HEK293 (cell line): ENCODE results near the gene INTS1.

ENCODE experiments used
- CTCF ChIA-PET: fragments of 350-600 bp; formaldehyde crosslinking; extraction: SDS; loops from one replicate; lab custom pipeline; 2021; ENCODE audit warnings: antibody characterized with exemption; lab: Yijun Ruan, JAX
- POLR2A ChIA-PET: fragments of 300-600 bp; formaldehyde crosslinking; extraction: SDS; loops from one replicate; lab custom pipeline; 2020; ENCODE audit warnings: antibody characterized with exemption, inconsistent platforms; lab: Yijun Ruan, JAX
- H3K27ac ChIP-seq: fragments of 200-500 bp; sonication (Bioruptor generic); 2 replicates; pipeline ENCODE4 v1.5.1; 2014; ENCODE audit warnings: low read depth, low read length, control low read depth, inconsistent platforms; ENCODE audit errors: extremely low read depth
- H3K36me3 ChIP-seq, 2 experiments: fragments of 200-500 bp in 1 of 2; sonication (Bioruptor generic) in 1 of 2; 1 replicate in 1 of 2; 2 replicates in 1 of 2; pipeline ENCODE4 v1.5.1; 2014 to 2017; ENCODE audit warnings: inconsistent platforms in 2 of 2, low read length in 2 of 2; ENCODE audit not compliant: control insufficient read depth in 2 of 2, insufficient read depth in 1 of 2
- H3K4me1 ChIP-seq: fragments of 200-500 bp; sonication (Bioruptor generic); 2 replicates; pipeline ENCODE4 v1.5.1; 2014; ENCODE audit warnings: mild to moderate bottlenecking, low read length, inconsistent platforms; ENCODE audit not compliant: control insufficient read depth, insufficient read depth
- H3K4me3 ChIP-seq: 2 replicates; pipeline ENCODE4 v1.5.1; 2011; ENCODE audit warnings: low read depth, mild to moderate bottlenecking, control low read depth, low read length, moderate library complexity
- H3K9me3 ChIP-seq: fragments of 200-500 bp; sonication (Bioruptor generic); 2 replicates; pipeline ENCODE4 v1.5.1; 2014; ENCODE audit warnings: low read depth, low read length, inconsistent platforms; ENCODE audit not compliant: control insufficient read depth, insufficient read depth
- EGR2 ChIP-seq: fragments of 450-650 bp; formaldehyde crosslinking; IDR thresholded peaks from 2 replicates; pipeline ENCODE4 v1.5.1; 2016; ENCODE audit warnings: low read depth, missing biosample characterization, missing genetic modification characterization
- GFI1B ChIP-seq: fragments of 450-650 bp; formaldehyde crosslinking; IDR thresholded peaks from 2 replicates; pipeline ENCODE4 v1.5.1; 2016; ENCODE audit warnings: missing biosample characterization, missing genetic modification characterization
- GLIS2 ChIP-seq: fragments of 450-650 bp; formaldehyde crosslinking; IDR thresholded peaks from 2 replicates; pipeline ENCODE4 v1.5.1; 2016; ENCODE audit warnings: missing biosample characterization, missing genetic modification characterization
- SCRT1 ChIP-seq: fragments of 450-650 bp; formaldehyde crosslinking; IDR thresholded peaks from 2 replicates; pipeline ENCODE4 v1.5.1; 2016; ENCODE audit warnings: missing biosample characterization, missing genetic modification characterization, borderline replicate concordance
- TRIM28 ChIP-seq: IDR thresholded peaks from 2 replicates; pipeline ENCODE4 v1.6.1; 2011; ENCODE audit warnings: low read length, control low read depth, borderline replicate concordance
- YY1 ChIP-seq: fragments of 450-650 bp; formaldehyde crosslinking; IDR thresholded peaks from 2 replicates; pipeline ENCODE4 v1.5.1; 2018; ENCODE audit warnings: missing biosample characterization, missing genetic modification characterization
- ZNF16 ChIP-seq: fragments of 450-650 bp; formaldehyde crosslinking; IDR thresholded peaks from 2 replicates; pipeline ENCODE4 v1.5.1; 2016; ENCODE audit warnings: low read depth, missing biosample characterization, missing genetic modification characterization
- ZNF174 ChIP-seq: fragments of 450-650 bp; formaldehyde crosslinking; IDR thresholded peaks from 2 replicates; pipeline ENCODE4 v1.5.0; 2017; ENCODE audit warnings: missing biosample characterization, mild to moderate bottlenecking, missing genetic modification characterization
- ZNF324 ChIP-seq: fragments of 450-650 bp; formaldehyde crosslinking; IDR thresholded peaks from 2 replicates; pipeline ENCODE4 v1.5.1; 2016; ENCODE audit warnings: missing biosample characterization, missing genetic modification characterization
- ZNF335 ChIP-seq: fragments of 450-650 bp; formaldehyde crosslinking; conservative IDR thresholded peaks from 2 replicates; pipeline ENCODE4 v1.5.1; 2016; ENCODE audit warnings: missing biosample characterization, missing genetic modification characterization
- ZNF530 ChIP-seq: fragments of 450-650 bp; formaldehyde crosslinking; IDR thresholded peaks from 2 replicates; pipeline ENCODE4 v1.5.1; 2016; ENCODE audit warnings: low read depth, missing biosample characterization, missing genetic modification characterization
- ZNF623 ChIP-seq: fragments of 450-650 bp; formaldehyde crosslinking; IDR thresholded peaks from 2 replicates; pipeline ENCODE4 v1.5.1; 2016; ENCODE audit warnings: missing biosample characterization, missing genetic modification characterization
- ZNF777 ChIP-seq: fragments of 450-650 bp; formaldehyde crosslinking; IDR thresholded peaks from 2 replicates; pipeline ENCODE4 v1.5.1; 2017; ENCODE audit warnings: missing biosample characterization, missing genetic modification characterization, borderline replicate concordance
- ZNF785 ChIP-seq: fragments of 450-650 bp; formaldehyde crosslinking; IDR thresholded peaks from 2 replicates; pipeline ENCODE4 v1.5.1; 2016; ENCODE audit warnings: missing biosample characterization, missing genetic modification characterization
- TF ChIP-seq, protein P1 (sequence below): fragments of 450-650 bp; formaldehyde crosslinking; conservative IDR thresholded peaks from 2 replicates; pipeline ENCODE4 v1.5.1; 2016; ENCODE audit warnings: low read depth, missing biosample characterization, missing genetic modification characterization
- TF ChIP-seq, protein P2 (sequence below): fragments of 450-650 bp; formaldehyde crosslinking; IDR thresholded peaks from 2 replicates; pipeline ENCODE4 v1.5.1; 2016; ENCODE audit warnings: missing biosample characterization, missing genetic modification characterization

Gene INTS1

DNA sequence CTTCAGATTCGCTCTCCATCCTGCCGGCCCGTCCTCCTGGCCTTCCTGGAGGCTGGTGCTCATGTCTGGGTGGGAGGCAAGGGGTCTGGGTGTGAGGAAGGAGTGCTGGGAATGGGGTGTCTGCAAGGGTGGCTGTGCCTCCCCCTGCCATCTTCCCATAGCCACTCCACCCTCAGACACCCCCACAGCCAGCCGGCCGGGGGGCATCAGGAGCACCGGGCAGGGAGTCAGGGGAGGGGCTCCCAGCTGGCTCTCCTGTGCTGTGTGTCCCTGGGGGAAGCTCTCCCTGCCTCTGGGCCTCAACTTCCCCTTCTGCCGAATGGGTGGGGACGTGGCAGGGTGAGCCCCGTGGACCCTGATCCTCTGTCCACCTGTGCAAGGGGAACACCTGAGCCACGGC lies 63.6 kb downstream of the INTS1 start (continued):
- TF ChIP-seq ZNF777 (tag by site-specific recombination) (no peak), ZNF335 (tag by site-specific recombination) (no peak)
- TF ChIP-seq, all 188 proteins: peak for 0

DNA sequence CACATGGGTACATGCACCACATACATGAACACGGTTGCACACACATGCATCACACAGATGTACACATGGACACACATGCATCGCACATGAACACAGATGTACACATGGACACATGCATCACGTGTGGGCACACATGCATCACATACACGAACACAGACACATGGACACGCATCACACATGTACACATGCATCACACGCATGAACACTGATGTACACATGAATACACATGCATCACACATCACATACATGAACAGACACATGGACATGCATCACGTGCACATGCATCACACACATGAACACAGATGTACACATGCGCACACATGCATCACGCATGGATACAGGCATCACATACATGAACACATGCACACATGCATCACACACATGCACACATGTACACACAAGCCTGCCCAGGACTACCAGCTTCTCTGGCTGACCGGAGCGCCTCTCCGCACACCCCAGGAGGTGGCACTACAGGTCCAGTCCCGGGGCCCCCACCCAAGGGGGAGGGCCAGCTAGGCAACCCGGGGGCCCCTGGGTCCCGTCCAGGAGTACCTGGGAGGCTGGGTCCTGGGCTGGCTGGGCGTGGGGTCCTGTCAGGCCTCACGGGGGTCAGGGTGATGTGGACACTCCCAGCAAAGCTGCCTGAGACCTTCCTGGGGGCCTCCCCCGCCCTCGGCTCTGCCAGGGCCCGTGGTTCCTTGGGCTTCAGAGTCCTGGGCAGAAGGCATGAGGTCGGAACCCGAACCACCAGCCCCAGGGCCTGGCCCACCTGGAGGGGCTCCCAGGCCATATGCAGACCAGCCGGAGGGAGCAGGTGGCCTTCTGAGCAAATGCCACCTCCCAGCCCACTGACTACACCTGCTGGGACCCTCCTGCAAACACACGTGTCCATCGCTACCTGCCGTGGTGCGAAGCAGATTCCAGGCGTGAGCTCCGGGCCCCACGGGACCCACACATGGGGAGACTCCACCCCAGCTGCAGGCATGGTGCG lies 64.5 kb downstream of the INTS1 start:
- no peak overlapping the region for H3K4me3 ChIP-seq
- POLR2A ChIA-PET = no interaction called here
- no peak overlapping the region for H3K27ac ChIP-seq
- no peaks in the 10 kb centered on the region for H3K4me1 ChIP-seq
- H3K36me3 ChIP-seq = peaks cover 0 to 3% of the 10 kb centered on the region in 2 experiments; a peak in 1 of 3 replicates
- H3K9me3 ChIP-seq = no peaks in the 10 kb centered on the region
- TF ChIP-seq GLIS2 (tag by site-specific recombination) = peak; percentile 33
- no peak for TF ChIP-seq SCRT1 (tag by site-specific recombination)
- no peak for TF ChIP-seq EGR2
- CTCF ChIA-PET = interaction anchor here (1.4 kb wide), 1 partner anchor 35 kb away, joined by 7 read pairs; no protein-coding TSS in a partner anchor

DNA sequence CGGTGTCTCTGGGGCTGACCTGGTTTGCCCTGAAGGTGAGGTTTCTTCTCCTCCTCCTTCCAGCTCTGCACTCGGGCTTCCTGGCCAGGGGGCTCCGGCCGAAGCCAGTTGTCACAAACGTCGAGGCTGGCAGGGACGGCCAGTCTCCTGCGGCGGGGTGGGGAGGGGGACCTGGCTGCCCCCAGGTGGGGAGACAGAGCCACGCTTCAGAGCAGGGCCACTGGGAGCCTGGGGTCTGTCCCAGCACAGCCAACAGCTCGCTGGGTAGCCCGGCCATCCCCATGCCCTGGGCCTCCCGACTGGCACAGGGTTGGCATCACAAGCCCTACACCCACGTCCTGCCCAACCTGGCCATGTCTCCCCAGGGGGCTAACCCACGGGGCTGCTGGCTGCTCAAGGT lies 65.4 kb downstream of the INTS1 start:
- POLR2A ChIA-PET = interaction anchor here (1.6 kb wide), 1 partner anchor 20 kb away, joined by 3 read pairs; the partner anchor contains the start of gene MICALL2

More for the DNA sequence above, 65.4 kb downstream of the INTS1 start:
- H3K27ac ChIP-seq = no peak overlapping the region
- H3K36me3 ChIP-seq = peaks cover 0 to 3% of the 10 kb centered on the region in 2 experiments; a peak in 1 of 3 replicates
- H3K9me3 ChIP-seq = no peaks in the 10 kb centered on the region
- TF ChIP-seq GFI1B (tag by site-specific recombination) = no peak
- TF ChIP-seq TRIM28 = no peak
- no peak for TF ChIP-seq ZNF324 (tag by site-specific recombination)
- TF ChIP-seq ZNF785 = no peak
- no peak for TF ChIP-seq YY1
- TF ChIP-seq, protein P1, sequence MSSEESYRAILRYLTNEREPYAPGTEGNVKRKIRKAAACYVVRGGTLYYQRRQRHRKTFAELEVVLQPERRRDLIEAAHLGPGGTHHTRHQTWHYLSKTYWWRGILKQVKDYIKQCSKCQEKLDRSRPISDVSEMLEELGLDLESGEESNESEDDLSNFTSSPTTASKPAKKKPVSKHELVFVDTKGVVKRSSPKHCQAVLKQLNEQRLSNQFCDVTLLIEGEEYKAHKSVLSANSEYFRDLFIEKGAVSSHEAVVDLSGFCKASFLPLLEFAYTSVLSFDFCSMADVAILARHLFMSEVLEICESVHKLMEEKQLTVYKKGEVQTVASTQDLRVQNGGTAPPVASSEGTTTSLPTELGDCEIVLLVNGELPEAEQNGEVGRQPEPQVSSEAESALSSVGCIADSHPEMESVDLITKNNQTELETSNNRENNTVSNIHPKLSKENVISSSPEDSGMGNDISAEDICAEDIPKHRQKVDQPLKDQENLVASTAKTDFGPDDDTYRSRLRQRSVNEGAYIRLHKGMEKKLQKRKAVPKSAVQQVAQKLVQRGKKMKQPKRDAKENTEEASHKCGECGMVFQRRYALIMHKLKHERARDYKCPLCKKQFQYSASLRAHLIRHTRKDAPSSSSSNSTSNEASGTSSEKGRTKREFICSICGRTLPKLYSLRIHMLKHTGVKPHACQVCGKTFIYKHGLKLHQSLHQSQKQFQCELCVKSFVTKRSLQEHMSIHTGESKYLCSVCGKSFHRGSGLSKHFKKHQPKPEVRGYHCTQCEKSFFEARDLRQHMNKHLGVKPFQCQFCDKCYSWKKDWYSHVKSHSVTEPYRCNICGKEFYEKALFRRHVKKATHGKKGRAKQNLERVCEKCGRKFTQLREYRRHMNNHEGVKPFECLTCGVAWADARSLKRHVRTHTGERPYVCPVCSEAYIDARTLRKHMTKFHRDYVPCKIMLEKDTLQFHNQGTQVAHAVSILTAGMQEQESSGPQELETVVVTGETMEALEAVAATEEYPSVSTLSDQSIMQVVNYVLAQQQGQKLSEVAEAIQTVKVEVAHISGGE (tag by site-specific recombination) = no peak
- TF ChIP-seq ZNF530 = no peak
- TF ChIP-seq ZNF16 (tag by site-specific recombination) = no peak
- TF ChIP-seq, protein P2, sequence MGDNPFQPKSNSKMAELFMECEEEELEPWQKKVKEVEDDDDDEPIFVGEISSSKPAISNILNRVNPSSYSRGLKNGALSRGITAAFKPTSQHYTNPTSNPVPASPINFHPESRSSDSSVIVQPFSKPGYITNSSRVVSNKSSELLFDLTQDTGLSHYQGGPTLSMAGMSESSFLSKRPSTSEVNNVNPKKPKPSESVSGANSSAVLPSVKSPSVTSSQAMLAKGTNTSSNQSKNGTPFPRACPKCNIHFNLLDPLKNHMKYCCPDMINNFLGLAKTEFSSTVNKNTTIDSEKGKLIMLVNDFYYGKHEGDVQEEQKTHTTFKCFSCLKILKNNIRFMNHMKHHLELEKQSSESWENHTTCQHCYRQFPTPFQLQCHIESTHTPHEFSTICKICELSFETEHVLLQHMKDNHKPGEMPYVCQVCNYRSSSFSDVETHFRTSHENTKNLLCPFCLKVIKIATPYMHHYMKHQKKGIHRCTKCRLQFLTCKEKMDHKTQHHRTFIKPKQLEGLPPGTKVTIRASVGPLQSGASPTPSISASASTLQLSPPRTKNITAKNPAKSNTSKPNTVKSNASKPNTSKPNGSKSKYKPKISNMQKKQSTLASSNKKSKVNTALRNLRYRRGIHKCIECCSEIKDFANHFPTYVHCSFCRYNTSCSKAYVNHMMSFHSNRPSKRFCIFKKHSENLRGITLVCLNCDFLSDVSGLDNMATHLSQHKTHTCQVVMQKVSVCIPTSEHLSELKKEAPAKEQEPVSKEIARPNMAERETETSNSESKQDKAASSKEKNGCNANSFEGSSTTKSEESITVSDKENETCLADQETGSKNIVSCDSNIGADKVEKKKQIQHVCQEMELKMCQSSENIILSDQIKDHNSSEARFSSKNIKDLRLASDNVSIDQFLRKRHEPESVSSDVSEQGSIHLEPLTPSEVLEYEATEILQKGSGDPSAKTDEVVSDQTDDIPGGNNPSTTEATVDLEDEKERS = no peak
- no peak for TF ChIP-seq ZNF623
- no peak for TF ChIP-seq ZNF174 (tag by site-specific recombination)
- CTCF ChIA-PET = interaction anchor here (1.4 kb wide), 1 partner anchor 35 kb away, joined by 7 read pairs; no protein-coding TSS in a partner anchor
- H3K4me3 ChIP-seq = no peak overlapping the region
- H3K4me1 ChIP-seq = no peaks in the 10 kb centered on the region
